Adrenal gland (tissue), 12 donors: ENCODE measurements around the gene ARHGAP26. TPM values are rescaled to one million over a fixed set of nuclear protein-coding genes. Genes with fewer than 3 reads are reported as not detected.

ENCODE experiments used
- DNase-seq, 7 donors: peaks; one replicate each; pipeline ENCODE4 v3.0.0-alpha.2; 2019 to 2020
- H3K27ac ChIP-seq, 5 donors: fragments of 200-600 bp; sonication (generic) in 4 of 5; 1 replicate in 3 of 5; 2 replicates in 2 of 5; pipeline versions ENCODE4 v1.5.1 to v1.8.0; 2016 to 2020; ENCODE audit warnings: mild to moderate bottlenecking in 1 of 5
- H3K27me3 ChIP-seq: fragments of 200-600 bp; 2 replicates; pipeline ENCODE4 v1.8.0; 2021
- H3K36me3 ChIP-seq, 2 donors: fragments of 200-600 bp; replicated peaks in 1 of 2; 1 replicate in 1 of 2; 2 replicates in 1 of 2; pipeline versions ENCODE4 v1.5.1 to v1.8.0; 2018 to 2022
- H3K4me1 ChIP-seq, 2 donors: fragments of 200-600 bp; replicated peaks in 1 of 2; 1 replicate in 1 of 2; 2 replicates in 1 of 2; pipeline versions ENCODE4 v1.5.1 to v1.8.0; 2018 to 2021
- H3K4me3 ChIP-seq, 4 donors: fragments of 200-600 bp; sonication (generic) in 3 of 4; one replicate each; pipeline ENCODE4 v1.5.1; 2016 to 2018
- H3K9me3 ChIP-seq, 3 donors: fragments of 200-600 bp; sonication (generic) in 1 of 3; replicated peaks in 1 of 3; 1 replicate in 2 of 3; 2 replicates in 1 of 3; pipeline versions ENCODE4 v1.5.1 to v1.8.0; 2016 to 2021
- CTCF ChIP-seq, 6 experiments: fragments of 450-650 bp in 4 of 6; fragments of 200-600 bp in 2 of 6; sonication (generic) in 1 of 6; IDR thresholded peaks; 1 replicate in 5 of 6; 2 replicates in 1 of 6; pipeline versions ENCODE4 v1.5.1 to v1.8.0; 2016 to 2021; ENCODE audit warnings: antibody characterized with exemption in 6 of 6, mild to moderate bottlenecking in 2 of 6, moderate library complexity in 1 of 6
- POLR2A ChIP-seq, 2 donors: fragments of 450-650 bp; IDR thresholded peaks; one replicate each; pipeline ENCODE4 v1.6.1; 2017; ENCODE audit warnings: antibody characterized with exemption in 2 of 2, mild to moderate bottlenecking in 2 of 2, moderate library complexity in 1 of 2
- WGBS, 4 donors: extraction: QIAGEN DNeasy Blood & Tissue Kit in 2 of 4; methylation state at CpG; one replicate each; pipeline versions ENCODE4 v1.1.5 to v1.1.7; 2013 to 2017; 5-methylcytosine and 5-hydroxymethylcytosine counted together
- intact Hi-C, 2 donors: fragments of 100-400 bp; cut with DNase I; formaldehyde crosslinking; loops; one replicate each; pipeline versions ENCODE4 v1.14.1 to v1.15.0; 2022 to 2023
- polyA plus RNA-seq, 3 donors: library from polyadenylated mRNA; stranded (reverse); fragments of 200-250 nt in 2 of 3; fragments of 350-450 nt in 1 of 3; fragmentation: Illumina TruSeq in 1 of 3; extraction: RNeasy Lipid Tissue Mini Kit (QIAGEN cat#74804) in 1 of 3; gene quantifications; one replicate each; pipeline ENCODE4 v1.2.3, GENCODE V29; 2013 to 2014
- total RNA-seq, 9 donors: library from RNA; depleted of rRNA in 4 of 9; stranded (reverse); fragments of >200 nt in 4 of 9; fragments of 120-200 nt in 1 of 9; fragmentation: NEBNext Ultra II Directional in 1 of 9; extraction: Animal tissue kit (Norgen Biotek cat#: 25700) in 1 of 9; gene quantifications; one replicate each; pipeline versions ENCODE4 v1.1.0 to v1.2.4, GENCODE V29; 2013 to 2023
- donor health status: healthy with polysubstance abuse.
- donor health status: Bipolar disorder and iron deficiency.
- donor health status: DM: yes; HTN: yes; CAD: no.
- donor health status: DM: no; HTN: no; CAD: no.
- donor health status: DM: no; HTN: no; CAD: no.
- donor health status: DM: yes; HTN: yes; CAD: no.

Gene ARHGAP26
- total and polyA plus RNA-seq, 12 donors, result 3.0 to 21.7 (median 10.8) TPM

- no peak for DNase-seq
- TF ChIP-seq POLR2A (IDR thresholded peaks at IDR 0.05) (no peak), CTCF (IDR thresholded peaks at IDR 0.05) (no peak)
- H3K36me3 ChIP-seq, result no peaks in the 10 kb centered on the region
- no peak overlapping the region for H3K4me3 ChIP-seq
- intact Hi-C loops, result no loop called here
- H3K9me3 ChIP-seq, result no peaks in the 10 kb centered on the region
- WGBS, 4 donors, result 63 to 80% (median 75%) methylated on average over 3 of the region's 3 CpGs
- peaks cover 0 to 3% of the 10 kb centered on the region in 2 donors for H3K4me1 ChIP-seq
- no peak overlapping the region for H3K27ac ChIP-seq
- H3K27me3 ChIP-seq, result no peaks in the 10 kb centered on the region
These were observed 274.9 kb downstream of the ARHGAP26 start for GRCh38 chr5:143045062-143045461.

- intact Hi-C loops, result no loop called here
- DNase-seq, result no peak
- H3K4me1 ChIP-seq, result peaks cover 2 to 9% of the 10 kb centered on the region in 2 donors
- 77 to 91% (median 86%) methylated on average over 1 of the region's 1 CpG for WGBS, 4 donors
- no peak overlapping the region for H3K27ac ChIP-seq
- H3K27me3 ChIP-seq, result no peaks in the 10 kb centered on the region
- no peaks in the 10 kb centered on the region for H3K36me3 ChIP-seq
- TF ChIP-seq POLR2A (IDR thresholded peaks at IDR 0.05), result no peak
- TF ChIP-seq CTCF (IDR thresholded peaks at IDR 0.05), result no peak
- H3K9me3 ChIP-seq, result no peaks in the 10 kb centered on the region
- H3K4me3 ChIP-seq, result no peak overlapping the region
These were observed 276.1 kb downstream of the ARHGAP26 start for GRCh38 chr5:143046314-143046713.

GRCh38 chr5:143047091-143047490, 276.9 kb downstream of the ARHGAP26 start:
- no peaks in the 10 kb centered on the region for H3K9me3 ChIP-seq
- H3K4me3 ChIP-seq, result no peak overlapping the region
- no peak for TF ChIP-seq CTCF (IDR thresholded peaks at IDR 0.05)
- no peak for TF ChIP-seq POLR2A (IDR thresholded peaks at IDR 0.05)
- peaks cover 4 to 16% of the 10 kb centered on the region in 2 donors for H3K4me1 ChIP-seq
- H3K27me3 ChIP-seq, result no peaks in the 10 kb centered on the region
- H3K27ac ChIP-seq, result no peak overlapping the region
- WGBS, 4 donors, result 69 to 88% (median 85%) methylated on average over 1 of the region's 1 CpG
- H3K36me3 ChIP-seq, result no peaks in the 10 kb centered on the region
- no peak for DNase-seq
- intact Hi-C loops, result no loop called here

- no peak for TF ChIP-seq CTCF (IDR thresholded peaks at IDR 0.05)
- TF ChIP-seq POLR2A (IDR thresholded peaks at IDR 0.05), result no peak
- H3K9me3 ChIP-seq, result no peaks in the 10 kb centered on the region
- no peak overlapping the region for H3K27ac ChIP-seq
- no peak overlapping the region for H3K4me3 ChIP-seq
- H3K36me3 ChIP-seq, result no peaks in the 10 kb centered on the region
- H3K27me3 ChIP-seq, result no peaks in the 10 kb centered on the region
- peaks cover 4 to 15% of the 10 kb centered on the region in 2 donors for H3K4me1 ChIP-seq
- DNase-seq, result no peak
- 89% methylated on average over 4 of the region's 4 CpGs for WGBS, 4 donors
- intact Hi-C loops, result no loop called here
These were observed 280.0 kb downstream of the ARHGAP26 start for GRCh38 chr5:143050183-143050582.
